HL-60 (cell line): ENCODE measurements around the gene EDEM1.

Experiments
- DNase-seq, 2 experiments: peaks; one replicate each; pipeline ENCODE4 v3.0.0-alpha.2; 2010 to 2020; ENCODE audit warnings: low read depth in 1 of 2, low spot score in 1 of 2
- H3K27ac ChIP-seq: fragments of 250-450 bp; sonication (Bioruptor Pico); replicated peaks from 2 replicates; pipeline ENCODE4 v1.5.1; 2020; ENCODE audit warnings: mild to moderate bottlenecking, moderate library complexity
- H3K27me3 ChIP-seq: fragments of 250-450 bp; sonication (Bioruptor Pico); 2 replicates; pipeline ENCODE4 v1.5.1; 2021; ENCODE audit warnings: mild to moderate bottlenecking, moderate library complexity; ENCODE audit not compliant: insufficient read depth, poor library complexity, severe bottlenecking
- H3K4me3 ChIP-seq: replicated peaks from 2 replicates; pipeline ENCODE4 v1.5.1; 2011; ENCODE audit warnings: mild to moderate bottlenecking, control low read depth, low read length; ENCODE audit not compliant: insufficient read depth
- GABPA ChIP-seq: IDR thresholded peaks from 2 replicates; pipeline ENCODE4 v1.6.1; 2012; ENCODE audit warnings: low read depth
- POLR2AphosphoS5 ChIP-seq: IDR thresholded peaks from 2 replicates; pipeline ENCODE4 v1.6.1; 2012; ENCODE audit warnings: low read depth
- SPI1 ChIP-seq: IDR thresholded peaks from 2 replicates; pipeline ENCODE4 v1.6.1; 2012; ENCODE audit warnings: low read depth, mild to moderate bottlenecking, borderline replicate concordance
- TF ChIP-seq, protein P1 (sequence below): IDR thresholded peaks from one replicate; pipeline ENCODE4 v1.5.1; 2011; ENCODE audit warnings: low read length, control low read depth, inconsistent platforms; ENCODE audit not compliant: insufficient read depth
- TF ChIP-seq, protein P2 (sequence below): IDR thresholded peaks from 2 replicates; pipeline ENCODE4 v1.6.1; 2012; ENCODE audit warnings: low read depth; ENCODE audit not compliant: insufficient replicate concordance

Gene EDEM1

GRCh38 chr3:5168110-5168509 is 19.4 kb upstream of the EDEM1 start:
- Histone ChIP-seq H3K27ac (no peak overlapping the region; the same call in 1 of the 2 replicates), H3K4me3 (no peak overlapping the region), H3K27me3 (no peaks in the 10 kb centered on the region)
- no peak for DNase-seq
- TF ChIP-seq, protein P1, sequence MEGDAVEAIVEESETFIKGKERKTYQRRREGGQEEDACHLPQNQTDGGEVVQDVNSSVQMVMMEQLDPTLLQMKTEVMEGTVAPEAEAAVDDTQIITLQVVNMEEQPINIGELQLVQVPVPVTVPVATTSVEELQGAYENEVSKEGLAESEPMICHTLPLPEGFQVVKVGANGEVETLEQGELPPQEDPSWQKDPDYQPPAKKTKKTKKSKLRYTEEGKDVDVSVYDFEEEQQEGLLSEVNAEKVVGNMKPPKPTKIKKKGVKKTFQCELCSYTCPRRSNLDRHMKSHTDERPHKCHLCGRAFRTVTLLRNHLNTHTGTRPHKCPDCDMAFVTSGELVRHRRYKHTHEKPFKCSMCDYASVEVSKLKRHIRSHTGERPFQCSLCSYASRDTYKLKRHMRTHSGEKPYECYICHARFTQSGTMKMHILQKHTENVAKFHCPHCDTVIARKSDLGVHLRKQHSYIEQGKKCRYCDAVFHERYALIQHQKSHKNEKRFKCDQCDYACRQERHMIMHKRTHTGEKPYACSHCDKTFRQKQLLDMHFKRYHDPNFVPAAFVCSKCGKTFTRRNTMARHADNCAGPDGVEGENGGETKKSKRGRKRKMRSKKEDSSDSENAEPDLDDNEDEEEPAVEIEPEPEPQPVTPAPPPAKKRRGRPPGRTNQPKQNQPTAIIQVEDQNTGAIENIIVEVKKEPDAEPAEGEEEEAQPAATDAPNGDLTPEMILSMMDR, result no peak
- TF ChIP-seq POLR2AphosphoS5 (no peak), GABPA (no peak), SPI1 (no peak)
- TF ChIP-seq, protein P2, sequence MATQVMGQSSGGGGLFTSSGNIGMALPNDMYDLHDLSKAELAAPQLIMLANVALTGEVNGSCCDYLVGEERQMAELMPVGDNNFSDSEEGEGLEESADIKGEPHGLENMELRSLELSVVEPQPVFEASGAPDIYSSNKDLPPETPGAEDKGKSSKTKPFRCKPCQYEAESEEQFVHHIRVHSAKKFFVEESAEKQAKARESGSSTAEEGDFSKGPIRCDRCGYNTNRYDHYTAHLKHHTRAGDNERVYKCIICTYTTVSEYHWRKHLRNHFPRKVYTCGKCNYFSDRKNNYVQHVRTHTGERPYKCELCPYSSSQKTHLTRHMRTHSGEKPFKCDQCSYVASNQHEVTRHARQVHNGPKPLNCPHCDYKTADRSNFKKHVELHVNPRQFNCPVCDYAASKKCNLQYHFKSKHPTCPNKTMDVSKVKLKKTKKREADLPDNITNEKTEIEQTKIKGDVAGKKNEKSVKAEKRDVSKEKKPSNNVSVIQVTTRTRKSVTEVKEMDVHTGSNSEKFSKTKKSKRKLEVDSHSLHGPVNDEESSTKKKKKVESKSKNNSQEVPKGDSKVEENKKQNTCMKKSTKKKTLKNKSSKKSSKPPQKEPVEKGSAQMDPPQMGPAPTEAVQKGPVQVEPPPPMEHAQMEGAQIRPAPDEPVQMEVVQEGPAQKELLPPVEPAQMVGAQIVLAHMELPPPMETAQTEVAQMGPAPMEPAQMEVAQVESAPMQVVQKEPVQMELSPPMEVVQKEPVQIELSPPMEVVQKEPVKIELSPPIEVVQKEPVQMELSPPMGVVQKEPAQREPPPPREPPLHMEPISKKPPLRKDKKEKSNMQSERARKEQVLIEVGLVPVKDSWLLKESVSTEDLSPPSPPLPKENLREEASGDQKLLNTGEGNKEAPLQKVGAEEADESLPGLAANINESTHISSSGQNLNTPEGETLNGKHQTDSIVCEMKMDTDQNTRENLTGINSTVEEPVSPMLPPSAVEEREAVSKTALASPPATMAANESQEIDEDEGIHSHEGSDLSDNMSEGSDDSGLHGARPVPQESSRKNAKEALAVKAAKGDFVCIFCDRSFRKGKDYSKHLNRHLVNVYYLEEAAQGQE, result no peak

DNA sequence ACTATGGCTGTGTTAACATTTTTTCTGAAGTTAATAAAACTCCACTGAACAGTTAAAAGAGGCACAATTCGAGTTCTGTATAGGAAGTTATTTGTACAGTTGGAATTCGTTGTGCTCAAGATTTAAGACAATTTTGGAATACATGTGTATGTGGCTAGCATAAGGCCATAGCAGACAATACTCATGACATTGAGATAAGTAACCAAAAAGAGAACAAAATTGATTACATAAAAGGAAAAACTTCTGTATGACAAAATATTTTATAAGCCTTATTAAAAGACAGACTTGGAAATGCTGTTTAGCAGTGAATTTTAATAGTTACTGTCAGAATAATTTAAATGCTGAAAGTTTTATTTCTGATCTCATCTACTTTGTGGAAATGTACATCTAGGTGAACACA is 17.7 kb upstream of the EDEM1 start:
- DNase-seq, result no peak
- Histone ChIP-seq H3K27me3 (no peaks in the 10 kb centered on the region), H3K27ac (no peak overlapping the region), H3K4me3 (no peak overlapping the region)
- TF ChIP-seq GABPA (no peak), SPI1 (no peak), POLR2AphosphoS5 (no peak)
- TF ChIP-seq, protein P2, result no peak
- TF ChIP-seq, protein P1, result no peak

DNA sequence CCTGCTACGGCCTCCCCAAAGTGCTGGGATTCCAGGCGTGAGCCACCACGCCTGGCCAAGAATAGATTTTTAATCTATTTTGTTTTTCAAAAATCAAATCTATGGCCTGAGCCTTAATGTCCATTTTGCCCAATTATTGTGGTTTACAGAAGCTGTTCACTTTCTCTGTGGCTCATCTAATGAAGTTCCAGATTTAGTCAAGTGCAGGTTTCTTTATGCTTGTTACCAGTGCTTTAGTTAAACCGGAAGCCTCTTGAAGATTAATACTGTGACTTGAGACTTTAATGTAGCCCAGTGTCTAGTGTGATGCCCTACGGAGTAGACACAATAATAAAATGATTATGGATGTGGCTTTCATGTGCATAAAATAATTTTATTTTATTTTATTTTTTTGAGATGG is 16.5 kb upstream of the EDEM1 start:
- no peak for DNase-seq
- H3K4me3 ChIP-seq, result no peak overlapping the region
- TF ChIP-seq, protein P2, result no peak
- no peaks in the 10 kb centered on the region for H3K27me3 ChIP-seq
- no peak overlapping the region for H3K27ac ChIP-seq

- no peak overlapping the region for H3K27ac ChIP-seq
- no peak for DNase-seq
- H3K27me3 ChIP-seq, result no peaks in the 10 kb centered on the region
- no peak for TF ChIP-seq SPI1
- no peak for TF ChIP-seq POLR2AphosphoS5
- TF ChIP-seq, protein P1, result no peak
- TF ChIP-seq GABPA, result no peak
- TF ChIP-seq, protein P2, result no peak
- H3K4me3 ChIP-seq, result no peak overlapping the region
Measured at GRCh38 chr3:5172018-5172417, 15.5 kb upstream of the EDEM1 start.
